Measurements from ENCODE around the gene PIP4K2A. TPM values are rescaled to one million over a fixed set of nuclear protein-coding genes. Genes with fewer than 3 reads are reported as not detected.

The PIP4K2A gene
- total RNA-seq, 1 experiment from 2014 or later: 21.4 TPM

DNA sequence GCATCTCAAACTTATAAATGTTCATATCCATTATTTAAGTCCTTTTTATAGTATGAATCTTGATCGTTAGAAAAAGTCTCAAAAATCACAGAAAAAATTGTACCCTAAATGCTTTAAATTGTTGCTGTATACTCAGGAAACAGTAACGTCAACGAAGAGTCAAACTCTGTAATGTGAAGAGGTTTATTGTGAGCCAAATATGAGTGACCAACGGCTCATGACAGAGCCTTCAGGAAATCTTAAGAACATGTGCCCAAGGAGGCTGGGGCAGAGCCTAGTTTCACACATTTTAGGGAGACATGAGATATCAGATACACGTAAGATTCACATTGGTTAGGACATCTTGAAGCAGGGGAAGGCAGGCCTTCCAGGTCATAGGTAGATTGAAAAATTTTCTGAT, 86.1 kb downstream of the PIP4K2A start:
- CTCF ChIA-PET: no interaction called here
- Histone ChIP-seq H3K4me1 (replicated peaks; ENCODE audit: insufficient read depth) (peaks cover 24% of the 10 kb centered on the region), H3K27ac (no peak overlapping the region), H3K9me2 (ENCODE audit: insufficient read depth) (no peaks in the 10 kb centered on the region), H3K4me2 (no peak overlapping the region), H4K20me1 (ENCODE audit: insufficient read depth) (no peaks in the 10 kb centered on the region), H3K36me3 (ENCODE audit: low read depth) (no peaks in the 10 kb centered on the region), H3K27me3 (ENCODE audit: insufficient read depth, low read depth) (no peaks in the 10 kb centered on the region), H3F3A (ENCODE audit: insufficient read depth, low read depth) (peaks cover 17% of the 10 kb centered on the region; the same call in 1 of the 2 replicates), H3K9me3 (ENCODE audit: insufficient read depth, low read depth) (no peaks in the 10 kb centered on the region), H3K4me3 (no peak overlapping the region), H2AFZ (no peak overlapping the region), H3K79me2 (ENCODE audit: low read depth) (peaks cover 34% of the 10 kb centered on the region; the same call in 1 of the 2 replicates)
- POLR2A ChIA-PET (ENCODE audit: unreplicated experiment): no interaction called here
- intact Hi-C loops (cut with micrococcal nuclease; ENCODE audit: unreplicated experiment): no loop called here
- BruUV-seq (replicated peaks): no TSS peak
- TF ChIP-seq, protein P1, sequence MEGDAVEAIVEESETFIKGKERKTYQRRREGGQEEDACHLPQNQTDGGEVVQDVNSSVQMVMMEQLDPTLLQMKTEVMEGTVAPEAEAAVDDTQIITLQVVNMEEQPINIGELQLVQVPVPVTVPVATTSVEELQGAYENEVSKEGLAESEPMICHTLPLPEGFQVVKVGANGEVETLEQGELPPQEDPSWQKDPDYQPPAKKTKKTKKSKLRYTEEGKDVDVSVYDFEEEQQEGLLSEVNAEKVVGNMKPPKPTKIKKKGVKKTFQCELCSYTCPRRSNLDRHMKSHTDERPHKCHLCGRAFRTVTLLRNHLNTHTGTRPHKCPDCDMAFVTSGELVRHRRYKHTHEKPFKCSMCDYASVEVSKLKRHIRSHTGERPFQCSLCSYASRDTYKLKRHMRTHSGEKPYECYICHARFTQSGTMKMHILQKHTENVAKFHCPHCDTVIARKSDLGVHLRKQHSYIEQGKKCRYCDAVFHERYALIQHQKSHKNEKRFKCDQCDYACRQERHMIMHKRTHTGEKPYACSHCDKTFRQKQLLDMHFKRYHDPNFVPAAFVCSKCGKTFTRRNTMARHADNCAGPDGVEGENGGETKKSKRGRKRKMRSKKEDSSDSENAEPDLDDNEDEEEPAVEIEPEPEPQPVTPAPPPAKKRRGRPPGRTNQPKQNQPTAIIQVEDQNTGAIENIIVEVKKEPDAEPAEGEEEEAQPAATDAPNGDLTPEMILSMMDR (conservative IDR thresholded peaks at IDR 0.05): no peak
- TF ChIP-seq EZH2 (IDR thresholded peaks at IDR 0.05; ENCODE audit: low read depth): no peak
- no peak for DNase-seq

DNA sequence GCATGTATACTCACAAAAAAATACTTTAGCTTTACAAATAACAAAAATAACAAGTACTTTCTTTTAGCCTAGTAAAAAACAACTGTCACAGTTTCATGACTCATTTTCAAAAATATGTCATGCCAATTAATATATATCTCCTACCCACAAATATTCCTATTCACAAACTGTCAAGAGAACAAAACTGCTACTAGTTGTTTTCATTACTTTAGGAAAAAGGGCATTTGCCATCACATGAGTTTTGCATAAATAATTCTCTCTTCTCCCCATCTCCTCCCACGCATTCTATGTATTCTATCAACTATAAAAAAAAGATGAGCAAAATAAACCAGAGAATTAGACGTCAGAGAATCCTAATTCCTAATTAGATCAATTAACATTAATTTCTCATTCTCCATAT, 87.6 kb downstream of the PIP4K2A start:
- ChIA-PET CTCF (no interaction called here), POLR2A (ENCODE audit: unreplicated experiment) (no interaction called here)
- Histone ChIP-seq H3K79me2 (ENCODE audit: low read depth) (peaks cover 45% of the 10 kb centered on the region), H3K9me3 (ENCODE audit: insufficient read depth, low read depth) (no peaks in the 10 kb centered on the region), H3K27ac (no peak overlapping the region), H3K4me2 (no peak overlapping the region), H3F3A (ENCODE audit: insufficient read depth, low read depth) (peaks cover 17% of the 10 kb centered on the region; the same call in 1 of the 2 replicates), H3K9me2 (ENCODE audit: insufficient read depth) (no peaks in the 10 kb centered on the region), H3K4me1 (replicated peaks; ENCODE audit: insufficient read depth) (peaks cover 27% of the 10 kb centered on the region), H3K27me3 (ENCODE audit: insufficient read depth, low read depth) (no peaks in the 10 kb centered on the region), H3K4me3 (no peak overlapping the region), H4K20me1 (ENCODE audit: insufficient read depth) (no peaks in the 10 kb centered on the region), H2AFZ (no peak overlapping the region), H3K36me3 (ENCODE audit: low read depth) (no peaks in the 10 kb centered on the region)
- no TSS peak for BruUV-seq (replicated peaks)
- DNase-seq: no peak
- intact Hi-C loops (cut with micrococcal nuclease; ENCODE audit: unreplicated experiment): no loop called here
- TF ChIP-seq, protein P1 (conservative IDR thresholded peaks at IDR 0.05): no peak
- TF ChIP-seq EZH2 (IDR thresholded peaks at IDR 0.05; ENCODE audit: low read depth): no peak

DNA sequence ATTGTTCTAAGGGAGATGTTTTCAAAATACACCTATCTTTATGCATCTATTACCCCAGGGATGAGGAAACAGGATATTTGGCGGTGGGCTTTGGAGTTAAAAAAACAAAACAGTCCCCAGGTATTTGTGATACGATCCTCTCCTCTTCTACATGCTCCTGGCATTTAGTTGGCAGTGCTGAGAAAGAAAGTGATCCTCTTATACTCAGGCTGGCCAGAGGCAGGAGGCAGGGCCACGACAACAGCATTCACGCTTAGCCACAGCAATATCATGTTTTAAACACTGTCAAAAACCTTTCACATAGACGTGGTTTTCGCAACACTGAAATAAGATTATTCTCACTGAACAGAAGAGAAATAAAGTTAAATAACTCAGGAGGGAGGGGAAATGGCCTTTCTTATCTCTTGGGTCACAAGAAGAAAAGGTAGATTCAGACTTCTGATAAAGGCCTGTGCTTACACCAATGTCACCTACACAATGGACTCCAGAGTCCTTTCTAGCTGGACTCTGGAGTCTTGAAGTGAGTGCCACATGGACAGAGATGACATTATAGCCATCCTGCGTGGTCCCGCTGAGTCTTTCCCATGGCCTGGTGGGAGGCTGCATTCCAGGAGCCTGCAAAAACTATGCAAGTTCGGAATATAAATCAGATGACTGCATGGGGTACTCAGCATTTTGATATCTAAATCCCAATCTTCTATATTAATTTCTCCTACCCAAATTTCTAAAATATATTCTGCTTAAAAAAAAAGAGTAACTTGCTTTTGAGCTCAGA, 88.7 kb downstream of the PIP4K2A start:
- CTCF ChIA-PET: no interaction called here
- no TSS peak for BruUV-seq (replicated peaks)
- no peak overlapping the region for H3K4me2 ChIP-seq

More for the DNA sequence above, 88.7 kb downstream of the PIP4K2A start:
- Histone ChIP-seq H3K9me3 (ENCODE audit: insufficient read depth, low read depth) (no peaks in the 10 kb centered on the region), H3K79me2 (ENCODE audit: low read depth) (peaks cover 51% of the 10 kb centered on the region), H2AFZ (no peak overlapping the region), H3K27me3 (ENCODE audit: insufficient read depth, low read depth) (no peaks in the 10 kb centered on the region), H3K4me3 (no peak overlapping the region), H3K36me3 (ENCODE audit: low read depth) (no peaks in the 10 kb centered on the region), H3K4me1 (replicated peaks; ENCODE audit: insufficient read depth) (peaks cover 37% of the 10 kb centered on the region), H3K27ac (no peak overlapping the region), H3K9me2 (ENCODE audit: insufficient read depth) (no peaks in the 10 kb centered on the region), H3F3A (ENCODE audit: insufficient read depth, low read depth) (peaks cover 19% of the 10 kb centered on the region; the same call in 1 of the 2 replicates), H4K20me1 (ENCODE audit: insufficient read depth) (no peaks in the 10 kb centered on the region)
- DNase-seq: no peak
- intact Hi-C loops (cut with micrococcal nuclease; ENCODE audit: unreplicated experiment): loop anchor here (2.0 kb wide), 1 partner anchor 57 kb away; no protein-coding TSS in a partner anchor
- no peak for TF ChIP-seq EZH2 (IDR thresholded peaks at IDR 0.05; ENCODE audit: low read depth)
- TF ChIP-seq, protein P1 (conservative IDR thresholded peaks at IDR 0.05): no peak
- POLR2A ChIA-PET (ENCODE audit: unreplicated experiment): no interaction called here
